Rectal smooth muscle tissue (tissue), 1 donor: ENCODE results near the gene PCSK6.

Experiments used
- H3K27ac ChIP-seq: one replicate; pipeline ENCODE4 v1.7.0; 2013; ENCODE audit warnings: low read depth, low read length, inconsistent platforms
- H3K27me3 ChIP-seq: one replicate; pipeline ENCODE4 v1.7.0; 2013; ENCODE audit warnings: low read length; ENCODE audit not compliant: control insufficient read depth, insufficient read depth
- H3K36me3 ChIP-seq: one replicate; pipeline ENCODE4 v1.7.0; 2013; ENCODE audit warnings: low read length; ENCODE audit not compliant: control insufficient read depth, insufficient read depth
- H3K4me1 ChIP-seq: one replicate; pipeline ENCODE4 v1.7.0; 2013; ENCODE audit warnings: low read length; ENCODE audit not compliant: control insufficient read depth, insufficient read depth
- H3K4me3 ChIP-seq: one replicate; pipeline ENCODE4 v1.7.0; 2013; ENCODE audit warnings: low read length
- H3K9ac ChIP-seq: one replicate; pipeline ENCODE4 v1.7.0; 2013; ENCODE audit warnings: low read length

PCSK6 gene

GRCh38 chr15:101481381-101481705 lies 8.2 kb downstream of the PCSK6 start:
- no peak overlapping the region for H3K27ac ChIP-seq
- peaks cover 2% of the 10 kb centered on the region for H3K36me3 ChIP-seq
- no peaks in the 10 kb centered on the region for H3K27me3 ChIP-seq
- no peaks in the 10 kb centered on the region for H3K4me1 ChIP-seq
- H3K9ac ChIP-seq = no peak overlapping the region
- no peak overlapping the region for H3K4me3 ChIP-seq

GRCh38 chr15:101480613-101481380 lies 8.7 kb downstream of the PCSK6 start:
- no peak overlapping the region for H3K4me3 ChIP-seq
- H3K36me3 ChIP-seq = peaks cover 2% of the 10 kb centered on the region
- no peak overlapping the region for H3K27ac ChIP-seq
- H3K4me1 ChIP-seq = no peaks in the 10 kb centered on the region
- no peak overlapping the region for H3K9ac ChIP-seq
- H3K27me3 ChIP-seq = no peaks in the 10 kb centered on the region

GRCh38 chr15:101479851-101480612 lies 9.5 kb downstream of the PCSK6 start:
- H3K9ac ChIP-seq = no peak overlapping the region
- no peaks in the 10 kb centered on the region for H3K27me3 ChIP-seq
- no peaks in the 10 kb centered on the region for H3K4me1 ChIP-seq
- no peak overlapping the region for H3K27ac ChIP-seq
- H3K36me3 ChIP-seq = no peaks in the 10 kb centered on the region
- no peak overlapping the region for H3K4me3 ChIP-seq

GRCh38 chr15:101479342-101479845 lies 10.1 kb downstream of the PCSK6 start:
- Histone ChIP-seq H3K27me3 (no peaks in the 10 kb centered on the region), H3K27ac (no peak overlapping the region), H3K36me3 (no peaks in the 10 kb centered on the region), H3K4me3 (no peak overlapping the region), H3K9ac (no peak overlapping the region), H3K4me1 (no peaks in the 10 kb centered on the region)

GRCh38 chr15:101478701-101479341 lies 10.7 kb downstream of the PCSK6 start:
- no peaks in the 10 kb centered on the region for H3K4me1 ChIP-seq
- no peaks in the 10 kb centered on the region for H3K36me3 ChIP-seq
- no peak overlapping the region for H3K9ac ChIP-seq
- H3K27ac ChIP-seq = no peak overlapping the region
- H3K4me3 ChIP-seq = no peak overlapping the region
- no peaks in the 10 kb centered on the region for H3K27me3 ChIP-seq

GRCh38 chr15:101477851-101478362 lies 11.6 kb downstream of the PCSK6 start:
- Histone ChIP-seq H3K9ac (no peak overlapping the region), H3K4me1 (no peaks in the 10 kb centered on the region), H3K4me3 (no peak overlapping the region), H3K27ac (no peak overlapping the region), H3K36me3 (no peaks in the 10 kb centered on the region), H3K27me3 (no peaks in the 10 kb centered on the region)

- Histone ChIP-seq H3K36me3 (no peaks in the 10 kb centered on the region), H3K4me1 (no peaks in the 10 kb centered on the region), H3K27ac (no peak overlapping the region), H3K9ac (no peak overlapping the region), H3K27me3 (no peaks in the 10 kb centered on the region), H3K4me3 (no peak overlapping the region)
Measured at GRCh38 chr15:101476756-101477155, 12.8 kb downstream of the PCSK6 start.

GRCh38 chr15:101474983-101475382 lies 14.5 kb downstream of the PCSK6 start:
- Histone ChIP-seq H3K27ac (no peak overlapping the region), H3K4me1 (no peaks in the 10 kb centered on the region), H3K4me3 (no peak overlapping the region), H3K9ac (no peak overlapping the region), H3K36me3 (no peaks in the 10 kb centered on the region), H3K27me3 (no peaks in the 10 kb centered on the region)

GRCh38 chr15:101474233-101474632 lies 15.3 kb downstream of the PCSK6 start:
- H3K27ac ChIP-seq = no peak overlapping the region
- H3K27me3 ChIP-seq = no peaks in the 10 kb centered on the region

GRCh38 chr15:101472033-101472432 lies 17.5 kb downstream of the PCSK6 start:
- no peaks in the 10 kb centered on the region for H3K4me1 ChIP-seq
- no peaks in the 10 kb centered on the region for H3K27me3 ChIP-seq
- H3K36me3 ChIP-seq = no peaks in the 10 kb centered on the region
- H3K27ac ChIP-seq = no peak overlapping the region
- no peak overlapping the region for H3K9ac ChIP-seq
- H3K4me3 ChIP-seq = no peak overlapping the region

More at GRCh38 chr15:101474233-101474632, 15.3 kb downstream of the PCSK6 start:
- no peaks in the 10 kb centered on the region for H3K4me1 ChIP-seq
- H3K4me3 ChIP-seq = no peak overlapping the region
- no peak overlapping the region for H3K9ac ChIP-seq
- no peaks in the 10 kb centered on the region for H3K36me3 ChIP-seq

- Histone ChIP-seq H3K9ac (no peak overlapping the region), H3K36me3 (no peaks in the 10 kb centered on the region), H3K27me3 (no peaks in the 10 kb centered on the region), H3K4me3 (no peak overlapping the region), H3K4me1 (no peaks in the 10 kb centered on the region), H3K27ac (no peak overlapping the region)
Measured at GRCh38 chr15:101470548-101471239, 18.8 kb downstream of the PCSK6 start.
